Astrocyte of the spinal cord (primary cell): ENCODE data around the gene SIX3.

Experiments used
- DNase-seq: peaks from one replicate; pipeline ENCODE4 v3.0.0; 2011; ENCODE audit warnings: low read depth, low spot score
- H3K4me3 ChIP-seq: 2 replicates; pipeline ENCODE4 v1.5.1; 2011; ENCODE audit warnings: low read depth, mild to moderate bottlenecking, low read length, moderate library complexity
- CTCF ChIP-seq: IDR thresholded peaks from 2 replicates; pipeline ENCODE4 v1.5.1; 2012; ENCODE audit warnings: low read depth, mild to moderate bottlenecking, low read length, inconsistent platforms
- in situ Hi-C: cut with HindIII; loops from 2 replicates; pipeline ENCODE4 v1.10.0; 2017; ENCODE audit warnings: low sequenced_read_pairs

SIX3 gene

GRCh38 chr2:44947028-44947375, 5.5 kb downstream of the SIX3 start:
- DNase-seq = no peak
- H3K4me3 ChIP-seq = no peak overlapping the region
- TF ChIP-seq CTCF = no peak
- in situ Hi-C loops = no loop called here

GRCh38 chr2:44948565-44949328, 7.2 kb downstream of the SIX3 start:
- TF ChIP-seq CTCF = no peak
- DNase-seq = no peak
- H3K4me3 ChIP-seq = no peak overlapping the region
- in situ Hi-C loops = no loop called here

- in situ Hi-C loops = no loop called here
- peak overlapping the region; percentile 3 for H3K4me3 ChIP-seq
- peak; percentile 45 for DNase-seq
- TF ChIP-seq CTCF = no peak
Observed at GRCh38 chr2:44949329-44950151, 8.0 kb downstream of the SIX3 start.

GRCh38 chr2:44950646-44951045, 9.1 kb downstream of the SIX3 start:
- no peak for TF ChIP-seq CTCF
- no peak overlapping the region for H3K4me3 ChIP-seq
- in situ Hi-C loops = no loop called here
- DNase-seq = no peak

GRCh38 chr2:44951124-44951523, 9.6 kb downstream of the SIX3 start:
- DNase-seq = no peak
- in situ Hi-C loops = no loop called here
- no peak overlapping the region for H3K4me3 ChIP-seq
- no peak for TF ChIP-seq CTCF

GRCh38 chr2:44951714-44952113, 10.2 kb downstream of the SIX3 start:
- H3K4me3 ChIP-seq = peak overlapping the region; percentile 7
- in situ Hi-C loops = no loop called here
- no peak for DNase-seq
- TF ChIP-seq CTCF = no peak
